GM12891 (cell line): ENCODE measurements around the gene FAM120AOS.

Experiments used
- PAX5 ChIP-seq: IDR thresholded peaks from 2 replicates; pipeline ENCODE4 v1.6.1; 2011; ENCODE audit warnings: low read length, moderate library complexity, mild to moderate bottlenecking; ENCODE audit not compliant: insufficient read depth, severe bottlenecking
- POLR2A ChIP-seq: IDR thresholded peaks from 2 replicates; pipeline ENCODE4 v1.6.1; 2011; ENCODE audit warnings: low read depth, low read length, control low read depth
- POLR2AphosphoS5 ChIP-seq: IDR thresholded peaks from 2 replicates; pipeline ENCODE4 v1.6.1; 2011; ENCODE audit warnings: low read depth, low read length, control low read depth
- POU2F2 ChIP-seq: IDR thresholded peaks from 2 replicates; pipeline ENCODE4 v1.6.1; 2011; ENCODE audit warnings: low read depth, mild to moderate bottlenecking, control low read depth, low read length, moderate library complexity
- SPI1 ChIP-seq: IDR thresholded peaks from 2 replicates; pipeline ENCODE4 v1.6.1; 2011; ENCODE audit warnings: low read depth, low read length, control low read depth
- TAF1 ChIP-seq: IDR thresholded peaks from 2 replicates; pipeline ENCODE4 v1.6.1; 2011; ENCODE audit warnings: low read depth, low read length, control low read depth

GRCh38 chr9:93413530-93413929, 39.9 kb downstream of the FAM120AOS start:
- TF ChIP-seq POLR2A (no peak), POLR2AphosphoS5 (no peak), TAF1 (no peak), POU2F2 (no peak), PAX5 (no peak), SPI1 (no peak)
